GM06990 (cell line): ENCODE results near the gene NOVA1.

ENCODE experiments used
- DNase-seq: peaks from one replicate; pipeline ENCODE4 v3.0.0-alpha.2; 2011; ENCODE audit not compliant: insufficient read length; ENCODE audit errors: extremely low read depth
- H3K27me3 ChIP-seq: replicated peaks from 2 replicates; pipeline ENCODE4 v1.6.0; 2011; ENCODE audit warnings: low read length; ENCODE audit not compliant: control insufficient read depth, insufficient read depth
- H3K36me3 ChIP-seq: 2 replicates; pipeline ENCODE4 v1.5.1; 2011; ENCODE audit warnings: low read length; ENCODE audit not compliant: control insufficient read depth, insufficient read depth
- H3K4me3 ChIP-seq: replicated peaks from 2 replicates; pipeline ENCODE4 v1.5.1; 2011; ENCODE audit warnings: low read depth, mild to moderate bottlenecking, control low read depth, low read length
- CTCF ChIP-seq: IDR thresholded peaks from 2 replicates; pipeline ENCODE4 v1.5.1; 2011; ENCODE audit warnings: low read length, control low read depth, mild to moderate bottlenecking, inconsistent platforms; ENCODE audit not compliant: insufficient read depth, poor library complexity, severe bottlenecking

Gene NOVA1

GRCh38 chr14:26593357-26593756 is 4.5 kb downstream of the NOVA1 start:
- H3K36me3 ChIP-seq, result no peaks in the 10 kb centered on the region
- H3K27me3 ChIP-seq, result no peaks in the 10 kb centered on the region
- TF ChIP-seq CTCF, result no peak
- DNase-seq, result no peak
- H3K4me3 ChIP-seq, result no peak overlapping the region

GRCh38 chr14:26589925-26590324 is 7.9 kb downstream of the NOVA1 start:
- no peak for DNase-seq
- Histone ChIP-seq H3K36me3 (no peaks in the 10 kb centered on the region), H3K27me3 (no peaks in the 10 kb centered on the region), H3K4me3 (no peak overlapping the region)
- no peak for TF ChIP-seq CTCF

- TF ChIP-seq CTCF, result no peak
- Histone ChIP-seq H3K4me3 (no peak overlapping the region), H3K36me3 (no peaks in the 10 kb centered on the region), H3K27me3 (no peaks in the 10 kb centered on the region)
- no peak for DNase-seq
Observed at GRCh38 chr14:26577711-26578110, 20.1 kb downstream of the NOVA1 start.

- Histone ChIP-seq H3K36me3 (no peaks in the 10 kb centered on the region), H3K4me3 (no peak overlapping the region), H3K27me3 (no peaks in the 10 kb centered on the region)
- no peak for TF ChIP-seq CTCF
- DNase-seq, result no peak
Observed at GRCh38 chr14:26554069-26554772, 43.6 kb downstream of the NOVA1 start.

GRCh38 chr14:26549571-26549970 is 48.3 kb downstream of the NOVA1 start:
- Histone ChIP-seq H3K36me3 (no peaks in the 10 kb centered on the region), H3K27me3 (no peaks in the 10 kb centered on the region), H3K4me3 (no peak overlapping the region)
- DNase-seq, result no peak
- TF ChIP-seq CTCF, result no peak

GRCh38 chr14:26548406-26548805 is 49.4 kb downstream of the NOVA1 start:
- no peaks in the 10 kb centered on the region for H3K36me3 ChIP-seq
- H3K27me3 ChIP-seq, result no peaks in the 10 kb centered on the region
- no peak overlapping the region for H3K4me3 ChIP-seq
- DNase-seq, result no peak
- TF ChIP-seq CTCF, result no peak
